Liver (tissue), 9 donors: ENCODE data around the gene AGTR2. TPM values are rescaled to one million over a fixed set of nuclear protein-coding genes. Genes with fewer than 3 reads are reported as not detected.
"Not testable (repeated sequence)": the region's sequence is repeated elsewhere in the genome, so short reads cannot be mapped to it uniquely, and the experiment has no call there.

Experiments
- DNase-seq: peaks from one replicate; pipeline ENCODE4 v3.0.0-alpha.2; 2017; ENCODE audit warnings: low spot score
- H3K27ac ChIP-seq, 2 donors: one replicate each; pipeline ENCODE4 v1.7.0; 2013; ENCODE audit warnings: inconsistent platforms in 2 of 2, low read length in 2 of 2, control low read depth in 1 of 2, low read depth in 1 of 2, mild to moderate bottlenecking in 1 of 2
- H3K27me3 ChIP-seq, 4 donors: one replicate each; pipeline versions ENCODE4 v1.6.1 to v1.7.0; 2013; ENCODE audit warnings: low read length in 3 of 4, inconsistent platforms in 1 of 4, mild to moderate bottlenecking in 1 of 4, moderate library complexity in 1 of 4; ENCODE audit not compliant: control insufficient read depth in 4 of 4, insufficient read depth in 4 of 4
- H3K36me3 ChIP-seq, 4 donors: one replicate each; pipeline versions ENCODE4 v1.6.1 to v1.7.0; 2013; ENCODE audit warnings: low read length in 3 of 4, mild to moderate bottlenecking in 3 of 4, low read depth in 1 of 4, moderate library complexity in 1 of 4; ENCODE audit not compliant: control insufficient read depth in 4 of 4, insufficient read depth in 3 of 4
- H3K4me1 ChIP-seq, 4 donors: one replicate each; pipeline versions ENCODE4 v1.6.1 to v1.7.0; 2013; ENCODE audit warnings: low read length in 3 of 4, mild to moderate bottlenecking in 3 of 4, moderate library complexity in 1 of 4; ENCODE audit not compliant: control insufficient read depth in 4 of 4, insufficient read depth in 4 of 4
- H3K4me3 ChIP-seq, 3 donors: one replicate each; pipeline versions ENCODE4 v1.6.1 to v1.7.0; 2013; ENCODE audit warnings: low read length in 3 of 3, control low read depth in 1 of 3, low read depth in 1 of 3, mild to moderate bottlenecking in 1 of 3
- H3K9ac ChIP-seq, 2 donors: one replicate each; pipeline ENCODE4 v1.7.0; 2013; ENCODE audit warnings: low read length in 2 of 2, mild to moderate bottlenecking in 2 of 2, moderate library complexity in 2 of 2, control low read depth in 1 of 2, low read depth in 1 of 2
- H3K9me3 ChIP-seq, 4 donors: one replicate each; pipeline versions ENCODE4 v1.6.1 to v1.7.0; 2013; ENCODE audit warnings: low read length in 3 of 4; ENCODE audit not compliant: control insufficient read depth in 4 of 4
- FOXA2 ChIP-seq: IDR thresholded peaks from 2 replicates; pipeline ENCODE4 v1.6.1; 2016; ENCODE audit warnings: antibody characterized with exemption
- HNF4A ChIP-seq, 2 donors: conservative IDR thresholded peaks; 2 replicates each; pipeline ENCODE4 v1.6.1; 2016; ENCODE audit warnings: antibody characterized with exemption in 2 of 2, mild to moderate bottlenecking in 2 of 2
- JUND ChIP-seq, 2 donors: IDR thresholded peaks; 2 replicates each; pipeline ENCODE4 v1.6.1; 2016; ENCODE audit warnings: antibody characterized with exemption in 2 of 2
- NR2F2 ChIP-seq: IDR thresholded peaks from 2 replicates; pipeline ENCODE4 v1.6.1; 2016; ENCODE audit warnings: antibody characterized with exemption
- RXRA ChIP-seq, 2 donors: IDR thresholded peaks; 2 replicates each; pipeline ENCODE4 v1.6.1; 2017 to 2018; ENCODE audit warnings: antibody characterized with exemption in 2 of 2, mild to moderate bottlenecking in 1 of 2
- SP1 ChIP-seq: IDR thresholded peaks from 2 replicates; pipeline ENCODE4 v1.6.1; 2018; ENCODE audit warnings: antibody characterized with exemption, mild to moderate bottlenecking
- TAF1 ChIP-seq: conservative IDR thresholded peaks from 2 replicates; pipeline ENCODE4 v1.6.1; 2016; ENCODE audit warnings: antibody characterized with exemption, mild to moderate bottlenecking
- WGBS: extraction: QIAGEN DNeasy Blood & Tissue Kit; methylation state at CpG from one replicate; pipeline ENCODE4 v1.1.7; 2013; 5-methylcytosine and 5-hydroxymethylcytosine counted together
- polyA plus RNA-seq, 2 donors: library from polyadenylated mRNA; stranded (reverse) in 1 of 2; unstranded in 1 of 2; fragments of 200-250 nt in 1 of 2; fragments of >200 nt in 1 of 2; fragmentation: Nextera tagmentation in 1 of 2; extraction: Ambion mirVana in 1 of 2; gene quantifications; one replicate each; pipeline versions ENCODE4 v1.2.1 to v1.2.3, GENCODE V29; 2013 to 2015
- total RNA-seq, 2 donors: library from RNA; depleted of rRNA; stranded (reverse); fragments of >200 nt; gene quantifications; one replicate each; pipeline ENCODE4 v1.2.3, GENCODE V29; 2014
- TF ChIP-seq, protein P1 (sequence below): IDR thresholded peaks from 2 replicates; pipeline ENCODE4 v1.6.1; 2016; ENCODE audit warnings: antibody characterized with exemption
- TF ChIP-seq, protein P2 (sequence below): IDR thresholded peaks from 2 replicates; pipeline ENCODE4 v1.6.1; 2016; ENCODE audit warnings: antibody characterized with exemption, mild to moderate bottlenecking
- TF ChIP-seq, protein P3 (sequence below): fragments of 150-350 bp; IDR thresholded peaks from 2 replicates; pipeline ENCODE4 v1.5.1; 2017; ENCODE audit warnings: improper control_type of control experiment, low read depth, low read length; ENCODE audit not compliant: missing input control
- donor health status: healthy.
- donor health status: healthy.
- donor health status: healthy.
- donor health status: healthy.
- donor health status: healthy.

The AGTR2 gene
- total and polyA plus RNA-seq, 4 donors, result 0.05 TPM; not detected in 3

DNA sequence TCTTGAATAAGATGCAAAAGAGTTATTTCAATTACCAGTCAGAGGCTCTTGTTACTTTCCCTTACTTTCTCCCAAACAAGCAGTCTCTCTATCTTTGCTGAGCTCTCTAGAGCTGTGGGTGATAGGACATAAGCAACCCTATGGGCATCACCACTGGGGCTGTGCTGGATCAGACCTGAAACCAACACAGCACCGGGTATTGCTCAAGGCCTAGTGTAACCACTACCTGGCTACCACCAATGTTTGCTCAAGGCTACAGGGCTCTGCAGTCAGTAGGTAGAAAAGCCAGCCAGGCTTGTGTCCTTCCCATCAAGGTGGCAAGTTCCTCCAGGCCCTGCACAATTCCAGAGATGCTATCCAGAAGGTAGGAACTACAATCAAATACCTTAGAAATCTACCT lies 35.3 kb upstream of the AGTR2 start:
- 36% methylated on average over 1 of the region's 1 CpG for WGBS
- TF ChIP-seq SP1 (no peak), FOXA2 (no peak)
- Histone ChIP-seq H3K9me3 (no peaks in the 10 kb centered on the region), H3K36me3 (no peaks in the 10 kb centered on the region), H3K9ac (no peak overlapping the region), H3K4me1 (no peaks in the 10 kb centered on the region), H3K27ac (no peak overlapping the region), H3K27me3 (no peaks in the 10 kb centered on the region), H3K4me3 (no peak overlapping the region)
- no peak for DNase-seq

GRCh38 chrX:116141270-116141669 lies 29.3 kb upstream of the AGTR2 start:
- DNase-seq, H3K27me3 ChIP-seq, H3K4me1 ChIP-seq, H3K4me3 ChIP-seq, H3K9me3 ChIP-seq, H3K9ac ChIP-seq, H3K36me3 ChIP-seq, H3K27ac ChIP-seq: not testable (repeated sequence)
- WGBS, result 90% methylated on average over 1 of the region's 1 CpG

GRCh38 chrX:116142976-116143375 lies 27.6 kb upstream of the AGTR2 start:
- WGBS, result 68% methylated on average over 2 of the region's 2 CpGs
- H3K27ac ChIP-seq, result no peak overlapping the region
- no peaks in the 10 kb centered on the region for H3K36me3 ChIP-seq
- no peaks in the 10 kb centered on the region for H3K9me3 ChIP-seq
- TF ChIP-seq, protein P1, sequence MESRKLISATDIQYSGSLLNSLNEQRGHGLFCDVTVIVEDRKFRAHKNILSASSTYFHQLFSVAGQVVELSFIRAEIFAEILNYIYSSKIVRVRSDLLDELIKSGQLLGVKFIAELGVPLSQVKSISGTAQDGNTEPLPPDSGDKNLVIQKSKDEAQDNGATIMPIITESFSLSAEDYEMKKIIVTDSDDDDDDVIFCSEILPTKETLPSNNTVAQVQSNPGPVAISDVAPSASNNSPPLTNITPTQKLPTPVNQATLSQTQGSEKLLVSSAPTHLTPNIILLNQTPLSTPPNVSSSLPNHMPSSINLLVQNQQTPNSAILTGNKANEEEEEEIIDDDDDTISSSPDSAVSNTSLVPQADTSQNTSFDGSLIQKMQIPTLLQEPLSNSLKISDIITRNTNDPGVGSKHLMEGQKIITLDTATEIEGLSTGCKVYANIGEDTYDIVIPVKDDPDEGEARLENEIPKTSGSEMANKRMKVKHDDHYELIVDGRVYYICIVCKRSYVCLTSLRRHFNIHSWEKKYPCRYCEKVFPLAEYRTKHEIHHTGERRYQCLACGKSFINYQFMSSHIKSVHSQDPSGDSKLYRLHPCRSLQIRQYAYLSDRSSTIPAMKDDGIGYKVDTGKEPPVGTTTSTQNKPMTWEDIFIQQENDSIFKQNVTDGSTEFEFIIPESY, result no peak
- TF ChIP-seq, protein P2, sequence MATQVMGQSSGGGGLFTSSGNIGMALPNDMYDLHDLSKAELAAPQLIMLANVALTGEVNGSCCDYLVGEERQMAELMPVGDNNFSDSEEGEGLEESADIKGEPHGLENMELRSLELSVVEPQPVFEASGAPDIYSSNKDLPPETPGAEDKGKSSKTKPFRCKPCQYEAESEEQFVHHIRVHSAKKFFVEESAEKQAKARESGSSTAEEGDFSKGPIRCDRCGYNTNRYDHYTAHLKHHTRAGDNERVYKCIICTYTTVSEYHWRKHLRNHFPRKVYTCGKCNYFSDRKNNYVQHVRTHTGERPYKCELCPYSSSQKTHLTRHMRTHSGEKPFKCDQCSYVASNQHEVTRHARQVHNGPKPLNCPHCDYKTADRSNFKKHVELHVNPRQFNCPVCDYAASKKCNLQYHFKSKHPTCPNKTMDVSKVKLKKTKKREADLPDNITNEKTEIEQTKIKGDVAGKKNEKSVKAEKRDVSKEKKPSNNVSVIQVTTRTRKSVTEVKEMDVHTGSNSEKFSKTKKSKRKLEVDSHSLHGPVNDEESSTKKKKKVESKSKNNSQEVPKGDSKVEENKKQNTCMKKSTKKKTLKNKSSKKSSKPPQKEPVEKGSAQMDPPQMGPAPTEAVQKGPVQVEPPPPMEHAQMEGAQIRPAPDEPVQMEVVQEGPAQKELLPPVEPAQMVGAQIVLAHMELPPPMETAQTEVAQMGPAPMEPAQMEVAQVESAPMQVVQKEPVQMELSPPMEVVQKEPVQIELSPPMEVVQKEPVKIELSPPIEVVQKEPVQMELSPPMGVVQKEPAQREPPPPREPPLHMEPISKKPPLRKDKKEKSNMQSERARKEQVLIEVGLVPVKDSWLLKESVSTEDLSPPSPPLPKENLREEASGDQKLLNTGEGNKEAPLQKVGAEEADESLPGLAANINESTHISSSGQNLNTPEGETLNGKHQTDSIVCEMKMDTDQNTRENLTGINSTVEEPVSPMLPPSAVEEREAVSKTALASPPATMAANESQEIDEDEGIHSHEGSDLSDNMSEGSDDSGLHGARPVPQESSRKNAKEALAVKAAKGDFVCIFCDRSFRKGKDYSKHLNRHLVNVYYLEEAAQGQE, result no peak
- TF ChIP-seq NR2F2 (no peak), RXRA (IDR thresholded peaks at IDR 0.05) (no peak), TAF1 (no peak), HNF4A (conservative IDR thresholded peaks at IDR 0.05) (no peak), JUND (IDR thresholded peaks at IDR 0.05) (no peak)
- TF ChIP-seq, protein P3, sequence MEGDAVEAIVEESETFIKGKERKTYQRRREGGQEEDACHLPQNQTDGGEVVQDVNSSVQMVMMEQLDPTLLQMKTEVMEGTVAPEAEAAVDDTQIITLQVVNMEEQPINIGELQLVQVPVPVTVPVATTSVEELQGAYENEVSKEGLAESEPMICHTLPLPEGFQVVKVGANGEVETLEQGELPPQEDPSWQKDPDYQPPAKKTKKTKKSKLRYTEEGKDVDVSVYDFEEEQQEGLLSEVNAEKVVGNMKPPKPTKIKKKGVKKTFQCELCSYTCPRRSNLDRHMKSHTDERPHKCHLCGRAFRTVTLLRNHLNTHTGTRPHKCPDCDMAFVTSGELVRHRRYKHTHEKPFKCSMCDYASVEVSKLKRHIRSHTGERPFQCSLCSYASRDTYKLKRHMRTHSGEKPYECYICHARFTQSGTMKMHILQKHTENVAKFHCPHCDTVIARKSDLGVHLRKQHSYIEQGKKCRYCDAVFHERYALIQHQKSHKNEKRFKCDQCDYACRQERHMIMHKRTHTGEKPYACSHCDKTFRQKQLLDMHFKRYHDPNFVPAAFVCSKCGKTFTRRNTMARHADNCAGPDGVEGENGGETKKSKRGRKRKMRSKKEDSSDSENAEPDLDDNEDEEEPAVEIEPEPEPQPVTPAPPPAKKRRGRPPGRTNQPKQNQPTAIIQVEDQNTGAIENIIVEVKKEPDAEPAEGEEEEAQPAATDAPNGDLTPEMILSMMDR, result no peak
- no peaks in the 10 kb centered on the region for H3K4me1 ChIP-seq
- no peak overlapping the region for H3K4me3 ChIP-seq
- H3K9ac ChIP-seq, result no peak overlapping the region
- H3K27me3 ChIP-seq, result no peaks in the 10 kb centered on the region
- DNase-seq, result no peak
